ENCODE results near the gene ASCC1. TPM values are rescaled to one million over a fixed set of nuclear protein-coding genes. Genes with fewer than 3 reads are reported as not detected.

ASCC1 gene
- total RNA-seq, 3 donors from 2014 or later (not counting 1 experiment from before 2014, with no cell fraction given), result 26.0 to 35.2 (median 29.3) TPM

- Histone ChIP-seq H3K4me3 (ENCODE audit: low read length) (no peak overlapping the region), H3K9me3 (ENCODE audit: control insufficient read depth, insufficient read depth, low read length) (no peaks in the 10 kb centered on the region), H3K27ac (ENCODE audit: low read length) (no peak overlapping the region), H3K4me1 (ENCODE audit: control insufficient read depth, insufficient read depth, low read length) (no peaks in the 10 kb centered on the region), H3K27me3 (ENCODE audit: control insufficient read depth, insufficient read depth, low read length) (no peaks in the 10 kb centered on the region), H3K36me3 (ENCODE audit: control insufficient read depth, insufficient read depth, low read length) (no peaks in the 10 kb centered on the region)
- intact Hi-C loops (cut with micrococcal nuclease), result no loop called here
- Mint-ChIP-seq H3K27ac (no peak overlapping the region), H3K36me3 (no peaks in the 10 kb centered on the region), H3K4me1 (peaks cover 9 to 20% of the 10 kb centered on the region in 2 donors), H3K9me3 (no peaks in the 10 kb centered on the region), H3K27me3 (ENCODE audit: low read depth in 2 of 2) (no peaks in the 10 kb centered on the region), H3K4me3 (no peak overlapping the region)
- ATAC-seq (peak in 1 of 3 donors; percentile 43), DNase-seq (no peak)
- TF ChIP-seq CTCF (IDR thresholded peaks at IDR 0.05), result no peak
These were observed 82.6 kb downstream of the ASCC1 start for GRCh38 chr10:72133517-72133916.

- Mint-ChIP-seq H3K4me3 (no peak overlapping the region), H3K27me3 (ENCODE audit: low read depth in 2 of 2) (no peaks in the 10 kb centered on the region), H3K36me3 (no peaks in the 10 kb centered on the region), H3K27ac (no peak overlapping the region), H3K9me3 (no peaks in the 10 kb centered on the region), H3K4me1 (peaks cover 9 to 20% of the 10 kb centered on the region in 2 donors)
- intact Hi-C loops (cut with micrococcal nuclease), result loop anchor here (1.0 kb wide), 1 partner anchor 204 kb away; no protein-coding TSS in a partner anchor
- no peak for ATAC-seq
- H3K4me3 ChIP-seq (ENCODE audit: low read length), result no peak overlapping the region
- no peak for DNase-seq
- no peaks in the 10 kb centered on the region for H3K4me1 ChIP-seq (ENCODE audit: control insufficient read depth, insufficient read depth, low read length)
- no peaks in the 10 kb centered on the region for H3K27me3 ChIP-seq (ENCODE audit: control insufficient read depth, insufficient read depth, low read length)
- H3K36me3 ChIP-seq (ENCODE audit: control insufficient read depth, insufficient read depth, low read length), result no peaks in the 10 kb centered on the region
- no peaks in the 10 kb centered on the region for H3K9me3 ChIP-seq (ENCODE audit: control insufficient read depth, insufficient read depth, low read length)
- no peak overlapping the region for H3K27ac ChIP-seq (ENCODE audit: low read length)
- no peak for TF ChIP-seq CTCF (IDR thresholded peaks at IDR 0.05)
- WGBS (ENCODE audit: insufficient coverage), result 90% methylated on average over 3 of the region's 4 CpGs
These were observed 83.2 kb downstream of the ASCC1 start for GRCh38 chr10:72132854-72133253.

- Histone ChIP-seq H3K4me1 (ENCODE audit: control insufficient read depth, insufficient read depth, low read length) (no peaks in the 10 kb centered on the region), H3K27me3 (ENCODE audit: control insufficient read depth, insufficient read depth, low read length) (no peaks in the 10 kb centered on the region), H3K27ac (ENCODE audit: low read length) (no peak overlapping the region), H3K36me3 (ENCODE audit: control insufficient read depth, insufficient read depth, low read length) (peaks cover 3% of the 10 kb centered on the region), H3K4me3 (ENCODE audit: low read length) (no peak overlapping the region), H3K9me3 (ENCODE audit: control insufficient read depth, insufficient read depth, low read length) (no peaks in the 10 kb centered on the region)
- TF ChIP-seq CTCF (IDR thresholded peaks at IDR 0.05), result no peak
- DNase-seq (no peak), ATAC-seq (no peak)
- Mint-ChIP-seq H3K4me1 (peaks cover 0 to 10% of the 10 kb centered on the region in 2 donors), H3K9me3 (no peaks in the 10 kb centered on the region), H3K36me3 (no peaks in the 10 kb centered on the region), H3K27ac (no peak overlapping the region), H3K4me3 (no peak overlapping the region), H3K27me3 (ENCODE audit: low read depth in 2 of 2) (no peaks in the 10 kb centered on the region)
- 96% methylated on average over 2 of the region's 2 CpGs for WGBS (ENCODE audit: insufficient coverage)
- intact Hi-C loops (cut with micrococcal nuclease), result loop anchor here (2.0 kb wide), 1 partner anchor 213 kb away; no protein-coding TSS in a partner anchor
These were observed 88.5 kb downstream of the ASCC1 start for GRCh38 chr10:72127571-72127970.

GRCh38 chr10:72126872-72127232, 89.2 kb downstream of the ASCC1 start:
- Histone ChIP-seq H3K9me3 (ENCODE audit: control insufficient read depth, insufficient read depth, low read length) (no peaks in the 10 kb centered on the region), H3K27me3 (ENCODE audit: control insufficient read depth, insufficient read depth, low read length) (no peaks in the 10 kb centered on the region), H3K4me1 (ENCODE audit: control insufficient read depth, insufficient read depth, low read length) (no peaks in the 10 kb centered on the region), H3K4me3 (ENCODE audit: low read length) (no peak overlapping the region), H3K27ac (ENCODE audit: low read length) (no peak overlapping the region), H3K36me3 (ENCODE audit: control insufficient read depth, insufficient read depth, low read length) (peaks cover 3% of the 10 kb centered on the region)
- H3K9me3 Mint-ChIP-seq, result no peaks in the 10 kb centered on the region
- intact Hi-C loops (cut with micrococcal nuclease), result loop anchor here (2.0 kb wide), 1 partner anchor 214 kb away; no protein-coding TSS in a partner anchor
- DNase-seq, result no peak
- WGBS (ENCODE audit: insufficient coverage), result 94% methylated on average over 3 of the region's 3 CpGs
- peaks cover 0 to 10% of the 10 kb centered on the region in 2 donors for H3K4me1 Mint-ChIP-seq
- no peak overlapping the region for H3K27ac Mint-ChIP-seq
- no peaks in the 10 kb centered on the region for H3K27me3 Mint-ChIP-seq (ENCODE audit: low read depth in 2 of 2)
- ATAC-seq, result no peak
- TF ChIP-seq CTCF (IDR thresholded peaks at IDR 0.05), result no peak
- H3K36me3 Mint-ChIP-seq, result no peaks in the 10 kb centered on the region
- H3K4me3 Mint-ChIP-seq, result no peak overlapping the region

Data from natural killer cell (primary cell).